ENCODE data around the gene SMG6.

The SMG6 gene

DNA sequence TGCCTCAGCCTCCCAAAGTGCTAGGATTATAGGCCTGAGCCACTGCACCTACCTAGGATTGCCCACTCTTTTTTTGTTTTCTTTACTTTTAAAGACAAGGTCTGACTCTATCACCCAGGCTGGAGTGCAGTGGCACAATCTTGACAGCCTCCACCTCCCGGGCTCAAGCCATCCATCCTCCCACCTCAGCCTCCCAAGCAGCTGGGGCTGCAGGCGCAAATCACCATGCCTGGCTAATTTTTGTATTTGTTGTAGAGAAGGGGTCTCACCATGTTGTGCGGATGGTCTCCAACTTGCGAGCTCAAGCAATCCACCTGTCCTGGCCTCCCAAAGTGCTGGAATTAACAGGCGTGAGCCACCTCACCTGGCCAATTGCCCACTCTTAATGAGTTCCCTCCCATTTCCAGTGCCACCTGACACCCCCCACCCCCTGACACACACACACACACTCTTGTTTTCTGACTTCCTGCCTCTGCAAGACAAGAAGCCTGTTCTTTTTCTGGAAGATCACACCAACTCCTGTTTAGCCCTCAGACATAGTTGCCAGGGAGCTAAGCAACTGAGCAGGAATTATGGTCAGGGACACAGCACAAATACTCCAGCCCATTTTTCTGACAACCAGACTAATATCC is 259.2 kb downstream of the SMG6 start:
- H3K4me3 ChIP-seq (ENCODE audit: low read depth, low read length) = no peak overlapping the region
- TF ChIP-seq, protein P1, sequence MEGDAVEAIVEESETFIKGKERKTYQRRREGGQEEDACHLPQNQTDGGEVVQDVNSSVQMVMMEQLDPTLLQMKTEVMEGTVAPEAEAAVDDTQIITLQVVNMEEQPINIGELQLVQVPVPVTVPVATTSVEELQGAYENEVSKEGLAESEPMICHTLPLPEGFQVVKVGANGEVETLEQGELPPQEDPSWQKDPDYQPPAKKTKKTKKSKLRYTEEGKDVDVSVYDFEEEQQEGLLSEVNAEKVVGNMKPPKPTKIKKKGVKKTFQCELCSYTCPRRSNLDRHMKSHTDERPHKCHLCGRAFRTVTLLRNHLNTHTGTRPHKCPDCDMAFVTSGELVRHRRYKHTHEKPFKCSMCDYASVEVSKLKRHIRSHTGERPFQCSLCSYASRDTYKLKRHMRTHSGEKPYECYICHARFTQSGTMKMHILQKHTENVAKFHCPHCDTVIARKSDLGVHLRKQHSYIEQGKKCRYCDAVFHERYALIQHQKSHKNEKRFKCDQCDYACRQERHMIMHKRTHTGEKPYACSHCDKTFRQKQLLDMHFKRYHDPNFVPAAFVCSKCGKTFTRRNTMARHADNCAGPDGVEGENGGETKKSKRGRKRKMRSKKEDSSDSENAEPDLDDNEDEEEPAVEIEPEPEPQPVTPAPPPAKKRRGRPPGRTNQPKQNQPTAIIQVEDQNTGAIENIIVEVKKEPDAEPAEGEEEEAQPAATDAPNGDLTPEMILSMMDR (IDR thresholded peaks at IDR 0.05; ENCODE audit: low read depth, low read length) = no peak

- TF ChIP-seq, protein P1 (IDR thresholded peaks at IDR 0.05; ENCODE audit: low read depth, low read length) = no peak
- H3K4me3 ChIP-seq (ENCODE audit: low read depth, low read length) = no peak overlapping the region
These were observed 259.8 kb downstream of the SMG6 start for GRCh38 chr17:2043785-2044184.

GRCh38 chr17:2042933-2043332 is 260.7 kb downstream of the SMG6 start:
- TF ChIP-seq, protein P1 (IDR thresholded peaks at IDR 0.05; ENCODE audit: low read depth, low read length) = no peak
- peak overlapping the region; percentile 68 for H3K4me3 ChIP-seq (ENCODE audit: low read depth, low read length)

DNA sequence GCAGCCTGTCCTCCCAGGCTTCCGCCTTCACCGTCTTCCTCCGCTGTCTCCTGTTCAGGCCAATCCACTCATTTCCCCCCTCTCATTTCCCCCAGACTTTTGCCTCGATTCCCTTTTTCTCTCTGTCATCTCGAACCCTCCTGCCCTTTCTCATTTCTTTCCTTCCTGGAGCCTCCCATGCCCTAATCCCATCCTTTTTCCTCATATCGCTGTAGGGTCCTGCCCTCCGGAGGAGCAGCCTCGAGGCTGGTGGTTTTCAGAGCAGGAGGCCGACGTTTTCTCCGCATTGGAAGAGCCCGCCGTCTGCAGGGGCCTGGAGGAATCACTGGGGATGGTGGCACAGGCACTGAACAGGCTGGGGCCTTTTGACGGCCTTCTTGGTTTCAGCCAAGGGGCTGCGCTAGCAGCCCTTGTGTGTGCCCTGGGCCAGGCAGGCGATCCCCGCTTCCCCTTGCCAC is 261.2 kb downstream of the SMG6 start:
- peak overlapping the region; percentile 68 for H3K4me3 ChIP-seq (ENCODE audit: low read depth, low read length)
- TF ChIP-seq, protein P1 (IDR thresholded peaks at IDR 0.05; ENCODE audit: low read depth, low read length) = no peak; the same call in 1 of the 2 replicates

- TF ChIP-seq, protein P1 (IDR thresholded peaks at IDR 0.05; ENCODE audit: low read depth, low read length) = peak; percentile 42
These were observed 261.8 kb downstream of the SMG6 start, which contains the start of gene OVCA2 for GRCh38 chr17:2041561-2042389. TSS of gene OVCA2 (plus strand) at chr17:2042022. CDS start at chr17:2042048, 26 bp downstream.

GRCh38 chr17:2040942-2041560 is 262.5 kb downstream of the SMG6 start:
- peak overlapping the region; percentile 68 for H3K4me3 ChIP-seq (ENCODE audit: low read depth, low read length)

More at GRCh38 chr17:2041561-2042389, 261.8 kb downstream of the SMG6 start, which contains the start of gene OVCA2:
- peak within 1 kb of the TSS; percentile 68 for H3K4me3 ChIP-seq (ENCODE audit: low read depth, low read length)

More at GRCh38 chr17:2040942-2041560, 262.5 kb downstream of the SMG6 start:
- TF ChIP-seq, protein P1 (IDR thresholded peaks at IDR 0.05; ENCODE audit: low read depth, low read length) = no peak

Data from WI38 (cell line).